Vagina (tissue), 2 donors: ENCODE data around the gene CYSRT1.

Experiments used
- POLR2A ChIP-seq, 2 donors: fragments of 450-650 bp; IDR thresholded peaks; one replicate each; pipeline ENCODE4 v1.6.1; 2017; ENCODE audit warnings: antibody characterized with exemption in 2 of 2, mild to moderate bottlenecking in 2 of 2, moderate library complexity in 2 of 2
- POLR2AphosphoS5 ChIP-seq, 2 donors: sonication (generic); formaldehyde crosslinking; IDR thresholded peaks; one replicate each; pipeline ENCODE4 v1.9.0; 2017; ENCODE audit warnings: antibody characterized with exemption in 2 of 2, mild to moderate bottlenecking in 2 of 2, low read depth in 1 of 2; ENCODE audit not compliant: insufficient read depth in 1 of 2
- TF ChIP-seq, protein P1 (sequence below), 3 experiments: fragments of 450-650 bp in 2 of 3; fragments of 200-600 bp in 1 of 3; sonication (generic) in 1 of 3; IDR thresholded peaks; one replicate each; pipeline ENCODE4 v1.5.1; 2017 to 2019; ENCODE audit warnings: antibody characterized with exemption in 3 of 3, mild to moderate bottlenecking in 2 of 3, moderate library complexity in 2 of 3

DNA sequence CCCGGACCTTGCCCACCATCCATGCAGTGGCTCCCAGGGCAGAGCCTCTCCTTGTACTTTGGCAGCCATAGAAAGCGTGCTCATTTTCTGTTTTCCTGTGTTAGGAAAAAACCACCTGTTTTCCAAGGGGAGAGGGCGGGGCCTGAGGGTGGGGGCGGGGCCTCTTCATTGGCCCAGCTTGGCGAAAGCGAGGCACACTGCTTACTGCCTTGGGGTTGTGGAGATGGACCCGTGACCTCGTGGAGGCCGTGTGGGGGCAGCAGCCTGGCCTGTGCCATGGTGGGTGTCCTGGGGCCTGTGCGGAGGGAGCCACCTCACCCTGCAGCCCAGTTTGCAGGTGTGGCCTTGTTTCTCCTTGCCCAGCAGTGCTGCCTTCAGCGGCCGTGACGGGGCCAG is 48.1 kb downstream of the CYSRT1 start:
- no peak for TF ChIP-seq POLR2A (IDR thresholded peaks at IDR 0.05)
- TF ChIP-seq, protein P1, sequence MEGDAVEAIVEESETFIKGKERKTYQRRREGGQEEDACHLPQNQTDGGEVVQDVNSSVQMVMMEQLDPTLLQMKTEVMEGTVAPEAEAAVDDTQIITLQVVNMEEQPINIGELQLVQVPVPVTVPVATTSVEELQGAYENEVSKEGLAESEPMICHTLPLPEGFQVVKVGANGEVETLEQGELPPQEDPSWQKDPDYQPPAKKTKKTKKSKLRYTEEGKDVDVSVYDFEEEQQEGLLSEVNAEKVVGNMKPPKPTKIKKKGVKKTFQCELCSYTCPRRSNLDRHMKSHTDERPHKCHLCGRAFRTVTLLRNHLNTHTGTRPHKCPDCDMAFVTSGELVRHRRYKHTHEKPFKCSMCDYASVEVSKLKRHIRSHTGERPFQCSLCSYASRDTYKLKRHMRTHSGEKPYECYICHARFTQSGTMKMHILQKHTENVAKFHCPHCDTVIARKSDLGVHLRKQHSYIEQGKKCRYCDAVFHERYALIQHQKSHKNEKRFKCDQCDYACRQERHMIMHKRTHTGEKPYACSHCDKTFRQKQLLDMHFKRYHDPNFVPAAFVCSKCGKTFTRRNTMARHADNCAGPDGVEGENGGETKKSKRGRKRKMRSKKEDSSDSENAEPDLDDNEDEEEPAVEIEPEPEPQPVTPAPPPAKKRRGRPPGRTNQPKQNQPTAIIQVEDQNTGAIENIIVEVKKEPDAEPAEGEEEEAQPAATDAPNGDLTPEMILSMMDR (IDR thresholded peaks at IDR 0.05) = no peak
- no peak for TF ChIP-seq POLR2AphosphoS5 (IDR thresholded peaks at IDR 0.05; ENCODE audit: insufficient read depth in 1 of 2, low read depth in 1 of 2)
